K562 treated with DMSO at 1 percent for 48 hours (cell line): Measurements from ENCODE around the gene ACTR6. TPM values are rescaled to one million over a fixed set of nuclear protein-coding genes. Genes with fewer than 3 reads are reported as not detected.

Experiments
- total RNA-seq: library from RNA; unstranded; fragments of 300-600 nt; gene quantifications from 2 replicates; pipeline ENCODE4 v1.2.3, GENCODE V29; 2022; ENCODE audit warnings: low replicate concordance; ENCODE audit errors: extremely low read depth

ACTR6 gene
- not detected in 2 replicates for total RNA-seq

DNA sequence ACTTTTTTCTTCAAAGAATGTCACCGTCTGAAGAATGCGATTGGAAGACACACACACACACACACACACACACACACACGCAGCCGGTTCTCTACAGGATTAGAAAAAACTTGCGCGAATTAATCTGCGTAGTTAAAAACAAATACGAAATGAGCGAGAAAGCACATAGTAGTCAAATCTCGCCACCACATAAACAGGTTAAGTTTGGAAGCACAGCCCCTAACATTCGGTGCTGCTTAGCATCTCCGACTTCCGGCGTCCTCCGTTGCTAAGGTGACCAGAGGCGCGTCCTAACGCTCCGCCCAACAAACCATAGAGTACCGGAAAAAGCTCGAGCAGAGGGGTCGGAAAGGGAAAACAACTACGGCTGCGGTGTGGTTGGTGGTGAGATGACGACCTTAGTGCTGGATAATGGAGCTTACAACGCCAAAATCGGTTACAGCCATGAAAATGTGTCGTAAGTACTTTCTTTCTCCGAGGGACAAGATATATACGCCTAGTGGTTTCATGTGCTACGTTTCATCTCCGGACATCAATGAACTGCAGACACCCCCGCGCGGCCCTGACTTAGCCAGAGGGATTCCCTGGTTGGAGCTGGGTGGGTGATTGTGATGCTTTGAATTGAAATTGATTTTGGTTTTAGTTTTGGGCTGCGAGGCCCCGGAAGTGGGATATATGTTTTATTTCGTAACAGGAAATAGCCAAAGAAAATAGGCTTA, at the start of gene ACTR6:
TSS of gene ACTR6 (plus strand) at position 353 of the 719 bp plus-strand sequence. CDS start at position 390, 37 bp downstream.

DNA sequence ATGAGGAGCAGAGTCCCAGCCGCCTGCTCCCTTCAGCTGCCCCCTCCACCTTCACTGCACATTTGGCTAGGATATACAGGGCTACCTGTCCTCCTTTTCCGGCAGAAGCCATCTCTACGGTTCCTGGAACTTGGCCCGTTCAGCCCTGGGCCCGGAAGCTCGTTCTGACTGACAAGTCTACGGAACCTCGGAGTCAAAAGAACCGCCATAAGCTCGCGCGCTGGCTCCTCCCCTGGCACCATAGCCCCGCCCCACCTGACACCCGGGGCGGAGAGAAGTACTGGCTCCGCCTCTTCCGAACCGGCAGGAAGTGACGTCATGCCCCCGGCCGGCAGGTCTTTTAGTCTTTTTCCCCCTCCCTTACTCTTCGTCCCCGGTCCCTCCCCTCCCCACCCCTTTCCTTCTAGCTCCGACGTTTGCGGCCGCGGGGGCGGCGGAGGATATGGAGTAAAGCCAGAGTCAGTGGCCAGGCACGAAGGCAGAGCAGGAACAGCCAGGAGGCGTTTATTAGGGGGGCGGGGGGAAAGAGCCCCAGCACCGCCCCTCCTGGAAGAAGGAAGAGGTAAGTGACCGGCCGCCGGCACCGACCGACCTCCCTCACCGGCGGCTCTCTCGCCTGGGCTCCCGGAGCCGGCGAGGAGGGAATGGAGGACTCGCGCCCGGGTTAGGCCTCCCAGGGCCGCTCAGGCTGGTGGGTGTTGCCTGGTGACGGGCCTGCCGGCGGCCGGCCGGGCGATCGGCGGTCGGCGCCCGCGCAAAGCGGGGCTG, 66.4 kb downstream of the ACTR6 start, which contains the start of the genes DEPDC4 and SCYL2:
TSS of gene DEPDC4 (minus strand) at position 245 of the 768 bp plus-strand sequence. CDS start at position 242, 3 bp downstream.
TSS of gene SCYL2 (plus strand) at position 343 of the 768 bp plus-strand sequence. CDS start 15,794 bp downstream, outside the sequence.

Other genes with a start within 250 kb of the ACTR6 start
- gene ANKS1B, start 215.9 kb upstream of the ACTR6 start, total RNA-seq = not detected in 2 replicates
- gene BLTP3B, start 57.9 kb upstream of the ACTR6 start, total RNA-seq = not detected in 2 replicates
- not detected in 2 replicates for gene DEPDC4, start 66.3 kb downstream of the ACTR6 start, total RNA-seq
- gene SCYL2, start 66.4 kb downstream of the ACTR6 start, total RNA-seq = not detected in 2 replicates
- not detected in 2 replicates for gene SLC17A8, start 156.3 kb downstream of the ACTR6 start, total RNA-seq